Retinal pigment epithelial cell (primary cell): ENCODE results near the gene INSIG2.
"Not testable (repeated sequence)": the region's sequence is repeated elsewhere in the genome, so short reads cannot be mapped to it uniquely, and the experiment has no call there.

Source experiments
- DNase-seq: peaks from one replicate; pipeline ENCODE4 v3.0.0-alpha.2; 2010; ENCODE audit warnings: low read depth
- H3K4me3 ChIP-seq: 2 replicates; pipeline ENCODE4 v1.5.1; 2011; ENCODE audit warnings: mild to moderate bottlenecking, low read length, control low read depth, moderate library complexity
- CTCF ChIP-seq: conservative IDR thresholded peaks from 2 replicates; pipeline ENCODE4 v1.5.1; 2011; ENCODE audit warnings: low read depth, low read length, control low read depth, inconsistent platforms

The INSIG2 gene

GRCh38 chr2:118090387-118091139, 2.3 kb downstream of the INSIG2 start:
- no peak overlapping the region for H3K4me3 ChIP-seq
- DNase-seq = no peak
- no peak for TF ChIP-seq CTCF

GRCh38 chr2:118091140-118091478, 2.8 kb downstream of the INSIG2 start:
- TF ChIP-seq CTCF = no peak
- no peak for DNase-seq

GRCh38 chr2:118091631-118092030, 3.4 kb downstream of the INSIG2 start:
- DNase-seq = no peak
- TF ChIP-seq CTCF = no peak
- H3K4me3 ChIP-seq = no peak overlapping the region

More at GRCh38 chr2:118091140-118091478, 2.8 kb downstream of the INSIG2 start:
- H3K4me3 ChIP-seq = no peak overlapping the region

- H3K4me3 ChIP-seq, DNase-seq: not testable (repeated sequence)
These were observed 5.8 kb downstream of the INSIG2 start for GRCh38 chr2:118094102-118094501.

- peak; percentile 7 for DNase-seq
- no peak overlapping the region for H3K4me3 ChIP-seq
- no peak for TF ChIP-seq CTCF
These were observed 6.2 kb downstream of the INSIG2 start for GRCh38 chr2:118094503-118094902.

- TF ChIP-seq CTCF = no peak
- no peak overlapping the region for H3K4me3 ChIP-seq
- no peak for DNase-seq
These were observed 7.3 kb downstream of the INSIG2 start for GRCh38 chr2:118095610-118096009.

- TF ChIP-seq CTCF = no peak
- DNase-seq = no peak
- H3K4me3 ChIP-seq = no peak overlapping the region
These were observed 9.4 kb downstream of the INSIG2 start for GRCh38 chr2:118097657-118098056.
